Sigmoid colon (tissue), 3 donors: Measurements from ENCODE around the gene ALCAM.

ENCODE experiments used
- CTCF ChIP-seq, 4 experiments: fragments of 450-650 bp in 3 of 4; fragments of 200-600 bp in 1 of 4; IDR thresholded peaks; one replicate each; pipeline ENCODE4 v1.5.1; 2016 to 2019; ENCODE audit warnings: antibody characterized with exemption in 4 of 4, mild to moderate bottlenecking in 3 of 4, moderate library complexity in 2 of 4
- POLR2A ChIP-seq, 2 donors: fragments of 450-650 bp; IDR thresholded peaks; one replicate each; pipeline ENCODE4 v1.6.1; 2016; ENCODE audit warnings: antibody characterized with exemption in 2 of 2, mild to moderate bottlenecking in 2 of 2, moderate library complexity in 2 of 2

- TF ChIP-seq CTCF (IDR thresholded peaks at IDR 0.05) (no peak), POLR2A (IDR thresholded peaks at IDR 0.05) (no peak)
These were observed 150.3 kb downstream of the ALCAM start for GRCh38 chr3:105516972-105517371.
